Hepatocyte (in vitro differentiated cells): ENCODE results near the gene ADAM11. TPM values are rescaled to one million over a fixed set of nuclear protein-coding genes. Genes with fewer than 3 reads are reported as not detected.

Experiments used
- DNase-seq: peaks from one replicate; pipeline ENCODE4 v3.0.0-alpha.2; 2016; ENCODE audit warnings: low spot score
- H2AFZ ChIP-seq: fragments of 200-600 bp; sonication (generic); 2 replicates; pipeline ENCODE4 v1.6.0; 2016; ENCODE audit warnings: antibody characterized with exemption, mild to moderate bottlenecking
- H3K27ac ChIP-seq: fragments of 200-600 bp; sonication (generic); 2 replicates; pipeline ENCODE4 v1.5.1; 2016; ENCODE audit warnings: mild to moderate bottlenecking
- H3K27me3 ChIP-seq: fragments of 200-600 bp; sonication (generic); 2 replicates; pipeline ENCODE4 v1.6.1; 2016
- H3K36me3 ChIP-seq: fragments of 200-600 bp; sonication (generic); replicated peaks from 2 replicates; pipeline ENCODE4 v1.5.1; 2016; ENCODE audit warnings: low read depth; ENCODE audit not compliant: insufficient read depth
- H3K4me1 ChIP-seq: fragments of 200-600 bp; sonication (generic); 2 replicates; pipeline ENCODE4 v1.5.1; 2016; ENCODE audit warnings: mild to moderate bottlenecking, moderate library complexity; ENCODE audit not compliant: insufficient read depth
- H3K4me2 ChIP-seq: fragments of 200-600 bp; sonication (generic); 2 replicates; pipeline ENCODE4 v1.6.0; 2016
- H3K4me3 ChIP-seq: fragments of 200-600 bp; sonication (generic); 2 replicates; pipeline ENCODE4 v1.5.1; 2016; ENCODE audit warnings: mild to moderate bottlenecking
- H3K79me2 ChIP-seq: fragments of 200-600 bp; sonication (generic); 2 replicates; pipeline ENCODE4 v1.6.0; 2017; ENCODE audit warnings: mild to moderate bottlenecking
- H3K9me2 ChIP-seq: fragments of 200-600 bp; sonication (generic); replicated peaks from 2 replicates; pipeline ENCODE4 v1.6.0; 2017; ENCODE audit warnings: mild to moderate bottlenecking; ENCODE audit not compliant: insufficient read depth
- H3K9me3 ChIP-seq: fragments of 200-600 bp; sonication (generic); 2 replicates; pipeline ENCODE4 v1.5.1; 2016; ENCODE audit warnings: low read depth, mild to moderate bottlenecking
- H4K20me1 ChIP-seq: fragments of 200-600 bp; sonication (generic); 2 replicates; pipeline ENCODE4 v1.6.0; 2016; ENCODE audit warnings: mild to moderate bottlenecking; ENCODE audit not compliant: insufficient read depth, poor library complexity, severe bottlenecking
- CTCF ChIP-seq: fragments of 200-600 bp; sonication (generic); IDR thresholded peaks from 2 replicates; pipeline ENCODE4 v1.5.1; 2016; ENCODE audit warnings: antibody characterized with exemption, mild to moderate bottlenecking; ENCODE audit not compliant: poor library complexity
- EZH2 ChIP-seq: fragments of 200-600 bp; sonication (generic); IDR thresholded peaks from 2 replicates; pipeline ENCODE4 v1.6.1; 2016; ENCODE audit warnings: antibody characterized with exemption, mild to moderate bottlenecking, borderline replicate concordance
- EZH2phosphoT487 ChIP-seq: fragments of 200-600 bp; sonication (generic); IDR thresholded peaks from one replicate; pipeline ENCODE4 v1.6.1; 2018; ENCODE audit warnings: antibody characterized with exemption, mild to moderate bottlenecking, low read depth, moderate library complexity; ENCODE audit not compliant: unreplicated experiment, severe bottlenecking
- WGBS: methylation state at CpG from one replicate; pipeline ENCODE4 v1.1.6; 2016; ENCODE audit warnings: low lambda C conversion rate; ENCODE audit errors: missing lambda C conversion rate; 5-methylcytosine and 5-hydroxymethylcytosine counted together
- polyA plus RNA-seq: library from polyadenylated mRNA; unstranded; fragments of >200 nt; fragmentation: Nextera tagmentation; extraction: Ambion mirVana; gene quantifications from 2 replicates; pipeline ENCODE4 v1.2.1, GENCODE V29; 2016
- total RNA-seq: library from RNA; depleted of rRNA; stranded (reverse); fragments of >200 nt; gene quantifications from 2 replicates; pipeline ENCODE4 v1.2.3, GENCODE V29; 2014

The ADAM11 gene
- total and polyA plus RNA-seq, 2 experiments from 2014 or later: 0.50 to 0.90 TPM

- Histone ChIP-seq H3K36me3 (no peaks in the 10 kb centered on the region), H3K27me3 (peaks cover 33% of the 10 kb centered on the region), H3K27ac (no peak overlapping the region), H3K4me2 (no peak overlapping the region), H3K9me2 (no peaks in the 10 kb centered on the region), H3K4me3 (no peak overlapping the region), H3K9me3 (no peaks in the 10 kb centered on the region), H4K20me1 (no peaks in the 10 kb centered on the region), H2AFZ (no peak overlapping the region), H3K79me2 (no peaks in the 10 kb centered on the region), H3K4me1 (peaks cover 4% of the 10 kb centered on the region)
- no peak for DNase-seq
- TF ChIP-seq CTCF (no peak), EZH2 (no peak), EZH2phosphoT487 (no peak)
- 90% methylated on average over 10 of the region's 10 CpGs for WGBS
Observed at GRCh38 chr17:44757045-44757917, 1.5 kb upstream of the ADAM11 start.

- peaks cover 4% of the 10 kb centered on the region for H3K4me1 ChIP-seq
- H2AFZ ChIP-seq: peak overlapping the region; percentile 53
- DNase-seq: no peak
- no peaks in the 10 kb centered on the region for H3K9me2 ChIP-seq
- no peak overlapping the region for H3K27ac ChIP-seq
- no peaks in the 10 kb centered on the region for H3K36me3 ChIP-seq
- H3K79me2 ChIP-seq: no peaks in the 10 kb centered on the region
- 61% methylated on average over 5 of the region's 5 CpGs for WGBS
- no peak overlapping the region for H3K4me3 ChIP-seq
- TF ChIP-seq CTCF (no peak), EZH2phosphoT487 (no peak), EZH2 (no peak)
- H4K20me1 ChIP-seq: no peaks in the 10 kb centered on the region
- peak overlapping the region; percentile 98 for H3K4me2 ChIP-seq
- peaks cover 33% of the 10 kb centered on the region for H3K27me3 ChIP-seq
- no peaks in the 10 kb centered on the region for H3K9me3 ChIP-seq
Observed at GRCh38 chr17:44757918-44758413, 822 bp upstream of the ADAM11 start.

GRCh38 chr17:44759086-44759915 is 513 bp downstream of the ADAM11 start:
- Histone ChIP-seq H3K27ac (no peak overlapping the region), H3K27me3 (peaks cover 33% of the 10 kb centered on the region), H4K20me1 (no peaks in the 10 kb centered on the region), H3K36me3 (no peaks in the 10 kb centered on the region), H3K4me1 (peaks cover 4% of the 10 kb centered on the region), H3K9me2 (no peaks in the 10 kb centered on the region), H2AFZ (peak overlapping the region; percentile 63), H3K4me3 (peak overlapping the region; percentile 58), H3K4me2 (peak overlapping the region; percentile 98), H3K9me3 (no peaks in the 10 kb centered on the region), H3K79me2 (no peaks in the 10 kb centered on the region)
- WGBS: 23% methylated on average over 22 of the region's 60 CpGs
- TF ChIP-seq EZH2 (no peak), CTCF (no peak), EZH2phosphoT487 (no peak)
- no peak for DNase-seq
